ENCODE measurements around the gene SETD2. TPM values are rescaled to one million over a fixed set of nuclear protein-coding genes. Genes with fewer than 3 reads are reported as not detected.
"Not testable (repeated sequence)": the region's sequence is repeated elsewhere in the genome, so short reads cannot be mapped to it uniquely, and the experiment has no call there.

Gene SETD2
- total RNA-seq, 2 experiments from 2014 or later: 87.3 to 87.4 TPM

GRCh38 chr3:47028667-47029066 is 135.2 kb downstream of the SETD2 start:
- H3K36me3 ChIP-seq (ENCODE audit: insufficient read depth, low read length): peaks cover 12% of the 10 kb centered on the region
- CTCF ChIA-PET: no interaction called here
- H3K27me3 Mint-ChIP-seq: no peaks in the 10 kb centered on the region
- no peak for TF ChIP-seq CTCF (IDR thresholded peaks at IDR 0.05)
- H3K4me3 ChIP-seq (ENCODE audit: low read length): no peak overlapping the region
- peaks cover 70% of the 10 kb centered on the region for H3K36me3 Mint-ChIP-seq (ENCODE audit: low read depth)
- intact Hi-C loops (cut with DNase I, micrococcal nuclease): no loop called here
- H3K27me3 ChIP-seq (ENCODE audit: control insufficient read depth in 1 of 2, insufficient read depth in 2 of 2, low read length in 2 of 2): no peaks in the 10 kb centered on the region
- ATAC-seq (ENCODE audit: poor library complexity): no peak
- H3K27ac Mint-ChIP-seq: no peak overlapping the region
- peaks cover 33% of the 10 kb centered on the region for H3K4me1 Mint-ChIP-seq (ENCODE audit: low read depth)
- H3K27ac ChIP-seq (ENCODE audit: low read depth in 1 of 2, low read length in 2 of 2): no peak overlapping the region
- POLR2A ChIA-PET: interaction anchor here (1.1 to 1.2 kb wide), 2 partner anchors 19 to 50 kb away, joined by 3 read pairs; partner anchors contain the start of gene NBEAL2
- DNase-seq: no peak
- H3K9me3 ChIP-seq (ENCODE audit: control insufficient read depth in 1 of 2, insufficient read depth in 1 of 2, low read length in 2 of 2): no peaks in the 10 kb centered on the region
- no peaks in the 10 kb centered on the region for H3K9me3 Mint-ChIP-seq
- H3K4me3 Mint-ChIP-seq: no peak overlapping the region
- H3K4me1 ChIP-seq (ENCODE audit: insufficient read depth, low read length): peaks cover 4% of the 10 kb centered on the region

DNA sequence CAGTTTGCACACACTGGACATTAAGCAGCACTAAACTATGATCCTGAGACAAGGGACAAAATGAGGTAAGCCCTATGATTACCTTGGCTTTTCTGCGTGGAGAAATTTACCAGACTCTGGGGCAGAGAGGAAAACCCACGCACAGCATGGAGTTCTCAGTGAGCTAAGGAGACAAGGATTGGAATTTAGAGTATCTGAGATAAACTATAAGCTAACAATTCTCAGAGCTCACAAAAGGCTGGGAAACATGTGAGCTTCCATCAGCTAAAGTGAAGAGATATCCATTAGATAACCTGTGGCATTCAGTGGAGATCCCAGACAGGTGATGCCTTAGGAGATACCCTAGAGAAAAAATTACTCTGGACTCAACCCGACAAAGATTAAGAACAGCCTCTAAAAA is 135.8 kb downstream of the SETD2 start:
- DNase-seq (no peak), ATAC-seq (ENCODE audit: poor library complexity) (no peak)
- Histone ChIP-seq H3K27me3 (ENCODE audit: control insufficient read depth in 1 of 2, insufficient read depth in 2 of 2, low read length in 2 of 2) (no peaks in the 10 kb centered on the region), H3K4me1 (ENCODE audit: insufficient read depth, low read length) (peaks cover 4% of the 10 kb centered on the region), H3K4me3 (ENCODE audit: low read length) (no peak overlapping the region), H3K27ac (ENCODE audit: low read depth in 1 of 2, low read length in 2 of 2) (no peak overlapping the region), H3K36me3 (ENCODE audit: insufficient read depth, low read length) (peaks cover 12% of the 10 kb centered on the region), H3K9me3 (ENCODE audit: control insufficient read depth in 1 of 2, insufficient read depth in 1 of 2, low read length in 2 of 2) (no peaks in the 10 kb centered on the region)
- intact Hi-C loops (cut with DNase I, micrococcal nuclease): no loop called here
- CTCF ChIA-PET: no interaction called here
- peaks cover 67% of the 10 kb centered on the region for H3K36me3 Mint-ChIP-seq (ENCODE audit: low read depth)
- no peak for TF ChIP-seq CTCF (IDR thresholded peaks at IDR 0.05)
- H3K9me3 Mint-ChIP-seq: no peaks in the 10 kb centered on the region
- H3K4me3 Mint-ChIP-seq: no peak overlapping the region
- no peaks in the 10 kb centered on the region for H3K27me3 Mint-ChIP-seq
- POLR2A ChIA-PET: interaction anchor here (1.1 to 1.2 kb wide), 2 partner anchors 19 to 49 kb away, joined by 3 read pairs; partner anchors contain the start of gene NBEAL2
- H3K27ac Mint-ChIP-seq: peak overlapping the region; percentile 39
- H3K4me1 Mint-ChIP-seq (ENCODE audit: low read depth): peaks cover 31% of the 10 kb centered on the region

- intact Hi-C loops (cut with DNase I, micrococcal nuclease); H3K27ac ChIP-seq (ENCODE audit: low read depth in 1 of 2, low read length in 2 of 2); POLR2A ChIA-PET; H3K27me3 Mint-ChIP-seq; H3K27me3 ChIP-seq (ENCODE audit: control insufficient read depth in 1 of 2, insufficient read depth in 2 of 2, low read length in 2 of 2); ATAC-seq (ENCODE audit: poor library complexity); H3K4me1 ChIP-seq (ENCODE audit: insufficient read depth, low read length); H3K9me3 Mint-ChIP-seq; H3K27ac Mint-ChIP-seq; H3K4me3 ChIP-seq (ENCODE audit: low read length); CTCF ChIA-PET; H3K4me3 Mint-ChIP-seq; H3K9me3 ChIP-seq (ENCODE audit: control insufficient read depth in 1 of 2, insufficient read depth in 1 of 2, low read length in 2 of 2); DNase-seq: not testable (repeated sequence)
- peaks cover 13% of the 10 kb centered on the region for H3K36me3 ChIP-seq (ENCODE audit: insufficient read depth, low read length)
- peaks cover 57% of the 10 kb centered on the region for H3K36me3 Mint-ChIP-seq (ENCODE audit: low read depth)
- H3K4me1 Mint-ChIP-seq (ENCODE audit: low read depth): peaks cover 26% of the 10 kb centered on the region
These were observed 137.5 kb downstream of the SETD2 start for GRCh38 chr3:47026432-47026831.

DNA sequence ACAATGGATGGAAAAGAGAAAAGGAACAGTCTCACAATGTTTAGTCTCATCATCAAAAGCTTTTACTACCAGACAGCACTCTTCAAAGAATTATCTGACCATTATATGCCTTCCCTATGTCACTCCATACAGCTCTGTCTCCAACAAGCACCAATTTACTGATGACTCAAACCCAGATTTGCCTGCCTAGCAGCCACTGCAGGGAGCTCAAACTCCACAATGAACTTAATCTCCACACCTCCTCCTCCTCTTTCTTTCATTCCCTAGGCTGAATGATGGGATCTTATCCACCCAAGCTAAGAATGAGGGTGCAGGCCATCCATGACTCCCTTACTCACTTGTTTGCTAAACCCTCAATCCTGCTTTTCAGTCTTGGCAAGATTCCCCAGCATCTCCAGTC is 139.0 kb downstream of the SETD2 start:
- Histone ChIP-seq H3K4me1 (ENCODE audit: insufficient read depth, low read length) (no peaks in the 10 kb centered on the region), H3K4me3 (ENCODE audit: low read length) (no peak overlapping the region), H3K9me3 (ENCODE audit: control insufficient read depth in 1 of 2, insufficient read depth in 1 of 2, low read length in 2 of 2) (no peaks in the 10 kb centered on the region), H3K27ac (ENCODE audit: low read depth in 1 of 2, low read length in 2 of 2) (no peak overlapping the region), H3K27me3 (ENCODE audit: control insufficient read depth in 1 of 2, insufficient read depth in 2 of 2, low read length in 2 of 2) (no peaks in the 10 kb centered on the region), H3K36me3 (ENCODE audit: insufficient read depth, low read length) (peaks cover 23% of the 10 kb centered on the region)
- no peaks in the 10 kb centered on the region for H3K27me3 Mint-ChIP-seq
- ATAC-seq (ENCODE audit: poor library complexity) (no peak), DNase-seq (no peak)
- no peak overlapping the region for H3K4me3 Mint-ChIP-seq
- peaks cover 19% of the 10 kb centered on the region for H3K4me1 Mint-ChIP-seq (ENCODE audit: low read depth)
- peaks cover 64% of the 10 kb centered on the region for H3K36me3 Mint-ChIP-seq (ENCODE audit: low read depth)
- ChIA-PET CTCF (no interaction called here), POLR2A (no interaction called here)
- no peaks in the 10 kb centered on the region for H3K9me3 Mint-ChIP-seq
- no peak for TF ChIP-seq CTCF (IDR thresholded peaks at IDR 0.05)
- intact Hi-C loops (cut with DNase I, micrococcal nuclease): no loop called here
- peak overlapping the region; percentile 1 for H3K27ac Mint-ChIP-seq

Data from CD4-positive, alpha-beta T cell (primary cell).